A673 (cell line): ENCODE results near the gene GRN. TPM values are rescaled to one million over a fixed set of nuclear protein-coding genes. Genes with fewer than 3 reads are reported as not detected.

Source experiments
- BruUV-seq: library from RNA; stranded (reverse); fragments of 400-500 nt; replicated peaks from 2 replicates; lab custom pipeline; 2021; lab: Mats Ljungman, UMichigan
- CTCF ChIA-PET: fragments of 300-600 bp; sonication (Branson Sonifier 250); formaldehyde crosslinking; loops from one replicate; lab custom pipeline; 2022; ENCODE audit warnings: antibody characterized with exemption; lab: Charles Lee
- POLR2A ChIA-PET: fragments of 300-600 bp; sonication (Branson Sonifier 250); formaldehyde crosslinking; loops from one replicate; lab custom pipeline; 2022; ENCODE audit warnings: antibody characterized with exemption; ENCODE audit not compliant: low non-redundant PET; lab: Charles Lee
- DNase-seq: peaks from one replicate; pipeline ENCODE4 v3.0.0-alpha.2; 2015; ENCODE audit warnings: low spot score
- H3K27ac ChIP-seq: fragments of 200-600 bp; sonication (generic); 2 replicates; pipeline ENCODE4 v1.5.1; 2016; ENCODE audit warnings: mixed run types, low read depth, mild to moderate bottlenecking, mixed read lengths, antibody characterized with exemption, low read length; ENCODE audit not compliant: poor library complexity, severe bottlenecking
- H3K27me3 ChIP-seq: fragments of 200-600 bp; sonication (generic); replicated peaks from 2 replicates; pipeline ENCODE4 v1.6.1; 2017; ENCODE audit warnings: mixed run types, low read depth, mild to moderate bottlenecking, mixed read lengths, antibody characterized with exemption, low read length; ENCODE audit not compliant: insufficient read depth, poor library complexity
- H3K36me3 ChIP-seq: fragments of 200-600 bp; sonication (generic); 2 replicates; pipeline ENCODE4 v1.6.1; 2016; ENCODE audit warnings: mixed run types, mild to moderate bottlenecking, mixed read lengths, antibody characterized with exemption, low read length; ENCODE audit not compliant: insufficient read depth, poor library complexity, severe bottlenecking
- H3K4me1 ChIP-seq: fragments of 200-600 bp; sonication (generic); 2 replicates; pipeline ENCODE4 v1.6.1; 2017; ENCODE audit warnings: mixed run types, mild to moderate bottlenecking, mixed read lengths, antibody characterized with exemption, low read length; ENCODE audit not compliant: insufficient read depth, poor library complexity, severe bottlenecking
- H3K4me3 ChIP-seq: fragments of 200-600 bp; sonication (generic); 2 replicates; pipeline ENCODE4 v1.5.1; 2016; ENCODE audit warnings: low read depth, mixed run types, mild to moderate bottlenecking, mixed read lengths, low read length; ENCODE audit not compliant: poor library complexity, severe bottlenecking
- H3K9me3 ChIP-seq: fragments of 200-600 bp; sonication (generic); 2 replicates; pipeline ENCODE4 v1.6.1; 2016; ENCODE audit warnings: mixed run types, low read depth, mild to moderate bottlenecking, mixed read lengths, antibody characterized with exemption, low read length; ENCODE audit not compliant: poor library complexity, severe bottlenecking
- CTCF ChIP-seq: fragments of 300-800, 200-600 bp; sonication (generic); conservative IDR thresholded peaks from 2 replicates; pipeline ENCODE4 v1.5.1; 2017; ENCODE audit warnings: low read depth, mild to moderate bottlenecking, antibody characterized with exemption, low read length, moderate library complexity, mixed read lengths
- EZH2 ChIP-seq: fragments of 200-600 bp; sonication (generic); IDR thresholded peaks from 2 replicates; pipeline ENCODE4 v1.6.1; 2017; ENCODE audit warnings: borderline replicate concordance, low read depth, mild to moderate bottlenecking, mixed read lengths, antibody characterized with exemption, low read length; ENCODE audit not compliant: poor library complexity, severe bottlenecking
- intact Hi-C: fragments of 100-400 bp; cut with micrococcal nuclease; formaldehyde crosslinking; loops from one replicate; pipeline ENCODE4 v1.10.0; 2022; ENCODE audit not compliant: unreplicated experiment
- total RNA-seq: library from RNA; stranded (reverse); gene quantifications from 2 replicates; pipeline ENCODE4 v1.2.3, GENCODE V29; 2021

GRN gene
- total RNA-seq, 1 experiment from 2014 or later, result 50.4 TPM

GRCh38 chr17:44355642-44356099 lies 10.6 kb downstream of the GRN start:
- ChIA-PET CTCF (no interaction called here), POLR2A (no interaction called here)
- Histone ChIP-seq H3K27me3 (no peaks in the 10 kb centered on the region), H3K36me3 (no peaks in the 10 kb centered on the region), H3K27ac (no peak overlapping the region), H3K9me3 (no peaks in the 10 kb centered on the region), H3K4me1 (no peaks in the 10 kb centered on the region), H3K4me3 (no peak overlapping the region)
- no TSS peak for BruUV-seq
- DNase-seq, result no peak
- TF ChIP-seq CTCF, result no peak
- TF ChIP-seq EZH2, result no peak
- intact Hi-C loops, result no loop called here

GRCh38 chr17:44356241-44356640 lies 11.1 kb downstream of the GRN start:
- H3K4me1 ChIP-seq, result peaks cover 6% of the 10 kb centered on the region
- no TSS peak for BruUV-seq
- ChIA-PET CTCF (no interaction called here), POLR2A (no interaction called here)
- no peak overlapping the region for H3K4me3 ChIP-seq
- no peaks in the 10 kb centered on the region for H3K27me3 ChIP-seq
- intact Hi-C loops, result no loop called here
- H3K27ac ChIP-seq, result no peak overlapping the region
- no peaks in the 10 kb centered on the region for H3K9me3 ChIP-seq
- TF ChIP-seq EZH2, result no peak
- TF ChIP-seq CTCF, result no peak
- H3K36me3 ChIP-seq, result no peaks in the 10 kb centered on the region
- DNase-seq, result no peak

GRCh38 chr17:44358066-44358465 lies 13.0 kb downstream of the GRN start:
- Histone ChIP-seq H3K4me1 (peaks cover 21% of the 10 kb centered on the region), H3K4me3 (no peak overlapping the region), H3K36me3 (no peaks in the 10 kb centered on the region), H3K27ac (no peak overlapping the region), H3K27me3 (no peaks in the 10 kb centered on the region), H3K9me3 (no peaks in the 10 kb centered on the region)
- intact Hi-C loops, result no loop called here
- no peak for DNase-seq
- TF ChIP-seq CTCF (no peak), EZH2 (no peak)
- no TSS peak for BruUV-seq
- ChIA-PET CTCF (interaction anchor here (0.7 kb wide), 1 partner anchor 14 kb away, joined by 3 read pairs; no protein-coding TSS in a partner anchor), POLR2A (no interaction called here)
